OCI-LY1 (cell line): ENCODE measurements around the gene ABCA4.

Experiments
- CTCF ChIP-seq: fragments of 200-600 bp; sonication (generic), shearing (Covaris generic); IDR thresholded peaks from 2 replicates; pipeline ENCODE4 v1.5.1; 2017; ENCODE audit warnings: mild to moderate bottlenecking, antibody characterized with exemption, low read length, moderate library complexity, mixed read lengths
- EZH2 ChIP-seq: fragments of 200-600 bp; sonication (generic), shearing (Covaris generic); IDR thresholded peaks from 2 replicates; pipeline ENCODE4 v1.8.0; 2017; ENCODE audit warnings: borderline replicate concordance, mixed run types, mild to moderate bottlenecking, antibody characterized with exemption, low read length, moderate library complexity, mixed read lengths

GRCh38 chr1:94002046-94002787 is 118.7 kb downstream of the ABCA4 start:
- no peak for TF ChIP-seq CTCF
- TF ChIP-seq EZH2, result no peak
